H1 (cell line): ENCODE data around the gene SPTBN5. TPM values are rescaled to one million over a fixed set of nuclear protein-coding genes. Genes with fewer than 3 reads are reported as not detected.

Experiments
- CBX8 ChIP-seq: fragments of 300-800, 300-1000 bp; sonication (generic); IDR thresholded peaks from 2 replicates; pipeline ENCODE4 v1.7.1; 2016; ENCODE audit warnings: low read depth, low read length, borderline replicate concordance
- CHD1 ChIP-seq: IDR thresholded peaks from 2 replicates; pipeline ENCODE4 v1.6.1; 2012; ENCODE audit warnings: low read depth, low read length, improper control_type of control experiment
- CTBP2 ChIP-seq: IDR thresholded peaks from 2 replicates; pipeline ENCODE4 v1.7.0; 2011; ENCODE audit warnings: borderline replicate concordance, mild to moderate bottlenecking, moderate library complexity, mixed read lengths, low read length; ENCODE audit not compliant: insufficient read depth, insufficient read length
- EZH2 ChIP-seq: fragments of 200-600 bp; sonication (generic); IDR thresholded peaks from 2 replicates; pipeline ENCODE4 v1.7.1; 2012; ENCODE audit warnings: low read depth, mild to moderate bottlenecking, moderate library complexity, low read length, inconsistent platforms; ENCODE audit not compliant: severe bottlenecking
- SIN3A ChIP-seq, 2 experiments: IDR thresholded peaks in 1 of 2; conservative IDR thresholded peaks in 1 of 2; 2 replicates each; pipeline ENCODE4 v1.6.1; 2011 to 2012; ENCODE audit warnings: low read length in 2 of 2, improper control_type of control experiment in 1 of 2, low read depth in 1 of 2, mild to moderate bottlenecking in 1 of 2
- polyA plus RNA-seq, 7 experiments: library from polyadenylated mRNA; depleted of rRNA in 3 of 7; stranded (reverse) in 5 of 7; unstranded in 2 of 7; fragments of >200 nt in 5 of 7; fragments of 200-250 nt in 2 of 7; gene quantifications; 1 replicate in 5 of 7; 2 replicates in 1 of 7; 4 replicates in 1 of 7; pipeline versions ENCODE4 v1.2.1 to v1.2.3, GENCODE V29; 2011 to 2013; ENCODE audit warnings: missing spikeins in 2 of 7, mixed read lengths in 2 of 7
- total RNA-seq: library from RNA; stranded (reverse); fragmentation: NEBNext Ultra II Directional; extraction: Animal tissue kit (Norgen Biotek cat#: 25700); gene quantifications from 2 replicates; pipeline ENCODE4 v1.2.1, GENCODE V29; 2021
- TF ChIP-seq, protein P1 (sequence below): IDR thresholded peaks from 2 replicates; pipeline ENCODE4 v1.6.1; 2012; ENCODE audit warnings: inconsistent platforms
- TF ChIP-seq, protein P2 (sequence below): IDR thresholded peaks from 2 replicates; pipeline ENCODE4 v1.6.1; 2011; ENCODE audit warnings: low read length, improper control_type of control experiment

The SPTBN5 gene
- total and polyA plus RNA-seq, 2 of the 8 experiments (the other 6 are each of a cell fraction or from before 2014, with no cell fraction given), result 0.32 to 0.84 TPM

DNA sequence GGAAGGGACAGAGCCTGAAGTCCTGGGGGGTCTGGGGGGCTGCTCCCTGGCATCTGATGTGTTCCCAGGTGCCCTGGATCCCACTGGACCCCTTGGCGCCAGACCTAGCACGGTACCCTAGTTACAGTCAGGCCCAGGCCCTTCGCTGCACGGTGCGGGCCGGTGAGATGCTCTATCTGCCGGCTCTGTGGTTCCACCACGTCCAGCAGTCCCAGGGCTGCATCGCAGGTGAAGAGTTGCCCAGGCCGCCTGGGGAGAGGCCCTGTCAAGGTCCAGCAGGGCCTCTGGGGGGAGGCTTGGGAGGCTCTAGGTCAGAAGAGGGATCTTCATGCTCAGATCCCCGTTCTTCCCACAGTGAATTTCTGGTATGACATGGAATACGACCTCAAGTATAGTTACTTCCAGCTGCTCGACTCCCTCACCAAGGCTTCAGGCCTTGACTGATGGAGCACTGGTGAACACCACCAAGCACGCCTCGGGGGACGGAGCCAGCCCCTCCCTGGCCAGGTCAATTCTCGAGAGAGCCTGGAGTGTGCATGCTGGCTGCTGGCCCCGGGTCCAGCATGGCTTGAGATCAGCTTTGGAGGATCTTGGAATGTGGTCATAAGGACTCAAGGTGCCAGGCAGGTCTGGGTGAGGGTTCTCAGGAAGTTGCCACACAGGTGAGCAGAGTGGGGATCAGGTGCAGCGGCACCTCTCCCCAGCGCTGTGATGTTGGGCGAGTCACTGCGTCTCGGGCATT lies 57.0 kb downstream of the SPTBN5 start (continued):
- no peak for TF ChIP-seq EZH2
- no peak for TF ChIP-seq CBX8
- no peak for TF ChIP-seq CTBP2
- TF ChIP-seq CHD1, result no peak
- TF ChIP-seq, protein P1, sequence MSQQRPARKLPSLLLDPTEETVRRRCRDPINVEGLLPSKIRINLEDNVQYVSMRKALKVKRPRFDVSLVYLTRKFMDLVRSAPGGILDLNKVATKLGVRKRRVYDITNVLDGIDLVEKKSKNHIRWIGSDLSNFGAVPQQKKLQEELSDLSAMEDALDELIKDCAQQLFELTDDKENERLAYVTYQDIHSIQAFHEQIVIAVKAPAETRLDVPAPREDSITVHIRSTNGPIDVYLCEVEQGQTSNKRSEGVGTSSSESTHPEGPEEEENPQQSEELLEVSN, result no peak
- no peak for TF ChIP-seq SIN3A (conservative IDR thresholded peaks at IDR 0.05 in 1 of 2, IDR thresholded peaks at IDR 0.05 in 1 of 2; ENCODE audit: low read depth in 1 of 2, low read length in 2 of 2)
- TF ChIP-seq, protein P2, sequence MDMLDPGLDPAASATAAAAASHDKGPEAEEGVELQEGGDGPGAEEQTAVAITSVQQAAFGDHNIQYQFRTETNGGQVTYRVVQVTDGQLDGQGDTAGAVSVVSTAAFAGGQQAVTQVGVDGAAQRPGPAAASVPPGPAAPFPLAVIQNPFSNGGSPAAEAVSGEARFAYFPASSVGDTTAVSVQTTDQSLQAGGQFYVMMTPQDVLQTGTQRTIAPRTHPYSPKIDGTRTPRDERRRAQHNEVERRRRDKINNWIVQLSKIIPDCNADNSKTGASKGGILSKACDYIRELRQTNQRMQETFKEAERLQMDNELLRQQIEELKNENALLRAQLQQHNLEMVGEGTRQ, result no peak
